IPS-18c (cell line): ENCODE data around the gene POLD4.

Experiments used
- H3K4me3 ChIP-seq: 2 replicates; pipeline ENCODE4 v1.7.0; 2013; ENCODE audit warnings: low read depth, mild to moderate bottlenecking, low read length, moderate library complexity; ENCODE audit not compliant: insufficient read depth
- H3K9me3 ChIP-seq: one replicate; pipeline ENCODE4 v1.6.1; 2013; ENCODE audit warnings: mild to moderate bottlenecking, low read length, moderate library complexity; ENCODE audit not compliant: control insufficient read depth, insufficient read depth

Gene POLD4

DNA sequence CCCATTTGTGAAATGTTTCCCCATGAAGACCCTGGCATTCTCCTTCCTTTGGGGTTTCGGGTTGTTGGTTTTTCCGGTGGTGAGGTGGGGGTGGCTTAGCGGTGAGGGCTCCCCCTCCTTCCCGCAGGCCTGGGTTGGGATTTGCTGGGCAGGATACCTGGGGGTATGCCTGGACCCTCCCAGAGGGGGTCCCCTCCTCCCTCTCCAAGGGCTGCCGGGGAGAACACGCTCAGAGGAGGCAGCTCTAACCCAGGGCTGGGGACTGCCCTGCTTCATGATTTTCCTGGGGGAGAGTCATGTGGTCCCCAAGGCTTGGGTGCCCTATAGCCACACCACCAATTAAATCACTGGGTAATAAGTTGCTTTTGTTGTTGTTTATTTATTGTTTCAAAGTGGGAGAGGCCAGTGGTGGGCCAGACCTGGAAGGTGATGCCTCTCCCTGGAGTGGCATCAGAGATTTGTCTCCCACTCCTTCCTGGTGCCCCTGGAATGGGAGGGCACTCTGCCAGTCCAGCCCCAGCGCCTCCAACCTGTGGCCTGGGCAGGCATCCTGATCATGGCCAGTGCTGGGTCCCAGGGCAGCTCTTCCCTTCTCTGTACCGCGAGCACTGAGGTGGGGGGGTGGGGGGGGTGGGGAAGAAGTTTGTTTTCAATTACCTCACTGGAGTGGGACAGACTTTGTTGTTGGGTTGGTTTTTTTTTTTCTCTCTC is 21.4 kb upstream of the POLD4 start:
- Histone ChIP-seq H3K4me3 (peak overlapping the region; percentile 73), H3K9me3 (no peaks in the 10 kb centered on the region)

DNA sequence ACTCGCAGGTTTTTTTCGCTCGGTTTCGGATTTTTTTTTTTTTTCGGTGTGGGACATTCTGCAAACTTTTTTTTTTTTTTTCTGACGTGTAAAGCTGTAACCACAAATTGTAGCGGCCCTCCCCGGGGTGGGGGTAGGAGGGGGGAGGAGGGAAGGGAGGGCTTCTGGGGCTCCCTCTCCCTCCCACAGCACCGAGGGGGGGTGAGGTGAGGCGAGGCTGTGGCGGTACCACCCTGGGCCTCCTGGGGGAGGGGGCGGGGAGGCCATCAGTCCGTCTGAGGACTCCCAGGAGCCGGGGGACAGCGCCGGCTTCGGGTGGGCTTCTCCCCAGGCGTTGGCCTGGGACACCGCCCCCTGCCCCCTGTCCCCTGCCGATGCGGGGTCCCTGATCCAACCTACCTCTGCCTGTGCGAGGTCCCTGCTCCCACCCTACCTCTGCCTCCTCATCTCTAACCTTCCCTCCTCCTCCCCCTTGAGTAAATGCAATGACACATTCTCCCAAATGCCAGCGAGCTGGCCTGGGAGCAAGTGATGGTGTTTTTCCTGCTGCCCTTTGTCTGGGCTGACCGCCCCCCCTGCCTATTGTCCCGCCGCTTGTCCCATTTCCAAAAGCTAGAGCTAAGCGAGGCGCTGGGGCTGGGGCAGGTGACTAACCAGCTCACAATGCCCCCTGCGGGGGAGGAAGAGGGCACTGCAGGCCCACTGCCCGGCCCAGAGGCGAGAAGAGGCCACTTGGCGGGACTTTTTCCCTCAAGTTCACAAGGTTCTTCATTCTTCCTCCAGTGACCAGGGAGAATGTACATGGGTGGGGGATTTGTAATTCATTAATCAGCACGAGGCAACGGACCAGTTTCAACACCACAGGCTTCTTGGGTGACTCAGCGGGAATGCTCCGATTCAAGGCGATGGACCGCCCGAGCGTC is 20.6 kb upstream of the POLD4 start:
- H3K4me3 ChIP-seq = peak overlapping the region; percentile 73
- no peaks in the 10 kb centered on the region for H3K9me3 ChIP-seq

DNA sequence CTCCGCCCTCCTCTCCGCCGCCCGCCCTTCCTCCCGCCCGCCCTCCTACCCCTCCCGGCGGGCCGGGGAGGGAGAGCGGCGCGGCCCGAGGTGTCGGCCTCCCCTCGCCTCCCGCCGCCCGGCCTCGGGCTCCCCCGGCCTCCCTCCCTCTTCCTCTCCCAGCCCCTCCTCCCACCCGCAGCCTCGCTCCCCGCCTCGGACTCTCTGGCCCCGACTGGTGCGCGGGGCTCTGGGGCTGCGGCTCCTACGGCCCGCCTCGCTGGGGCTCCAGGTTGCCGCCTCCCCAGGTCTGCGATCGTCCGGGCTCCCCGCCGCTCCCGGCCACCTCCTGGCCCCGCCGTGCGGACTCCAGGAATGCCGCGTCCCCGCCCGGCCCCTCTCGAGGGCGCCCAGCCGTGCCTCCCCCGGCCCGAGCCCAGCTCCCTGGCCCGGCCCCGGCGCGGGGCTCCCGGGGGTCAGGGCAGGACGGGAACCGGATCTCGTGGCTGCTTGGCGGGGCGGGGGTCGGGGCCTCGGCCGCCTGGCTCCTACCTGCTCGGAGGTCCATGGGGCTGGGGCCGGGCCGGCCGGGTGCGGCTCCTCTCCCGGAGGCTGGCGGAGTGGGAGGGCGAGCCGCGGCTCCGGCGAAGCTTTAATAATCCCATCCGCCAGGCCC is 19.8 kb upstream of the POLD4 start, which contains the start of gene CLCF1:
Gene CLCF1, minus strand, starts transcription at position 606 of the 655 bp plus-strand sequence. Its CDS starts 59 bp downstream, at position 547.
- Histone ChIP-seq H3K9me3 (no peaks in the 10 kb centered on the region), H3K4me3 (peak within 1 kb of the TSS; percentile 73)

GRCh38 chr11:67372321-67372992 is 19.1 kb upstream of the POLD4 start:
- Histone ChIP-seq H3K4me3 (peak overlapping the region; percentile 73), H3K9me3 (no peaks in the 10 kb centered on the region)

DNA sequence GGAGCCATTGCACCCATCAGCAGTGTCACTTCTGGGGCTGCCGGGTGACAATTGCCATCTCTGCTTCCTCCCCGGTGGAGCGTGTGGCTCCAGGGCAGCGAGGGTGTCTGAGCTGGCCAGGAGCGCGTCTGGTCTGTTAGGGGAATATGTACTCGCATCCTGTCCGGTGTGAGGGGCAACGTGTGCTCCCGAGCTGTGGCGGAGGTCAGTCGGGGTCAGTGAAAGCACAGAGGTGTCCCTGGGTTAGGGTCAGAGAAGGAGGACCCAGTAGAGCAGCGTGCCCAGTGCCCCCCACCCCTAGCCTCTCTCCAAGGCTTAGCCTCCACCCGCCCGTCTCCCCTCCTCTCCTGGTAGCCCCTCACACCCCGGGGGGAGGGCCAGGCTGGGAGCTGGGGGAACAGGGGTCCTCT is 18.6 kb upstream of the POLD4 start:
- Histone ChIP-seq H3K4me3 (peak overlapping the region; percentile 49), H3K9me3 (no peaks in the 10 kb centered on the region)

- Histone ChIP-seq H3K9me3 (no peaks in the 10 kb centered on the region), H3K4me3 (peak overlapping the region; percentile 49; the same call in 1 of the 2 replicates)
These were observed 18.0 kb upstream of the POLD4 start for GRCh38 chr11:67371189-67371910.

DNA sequence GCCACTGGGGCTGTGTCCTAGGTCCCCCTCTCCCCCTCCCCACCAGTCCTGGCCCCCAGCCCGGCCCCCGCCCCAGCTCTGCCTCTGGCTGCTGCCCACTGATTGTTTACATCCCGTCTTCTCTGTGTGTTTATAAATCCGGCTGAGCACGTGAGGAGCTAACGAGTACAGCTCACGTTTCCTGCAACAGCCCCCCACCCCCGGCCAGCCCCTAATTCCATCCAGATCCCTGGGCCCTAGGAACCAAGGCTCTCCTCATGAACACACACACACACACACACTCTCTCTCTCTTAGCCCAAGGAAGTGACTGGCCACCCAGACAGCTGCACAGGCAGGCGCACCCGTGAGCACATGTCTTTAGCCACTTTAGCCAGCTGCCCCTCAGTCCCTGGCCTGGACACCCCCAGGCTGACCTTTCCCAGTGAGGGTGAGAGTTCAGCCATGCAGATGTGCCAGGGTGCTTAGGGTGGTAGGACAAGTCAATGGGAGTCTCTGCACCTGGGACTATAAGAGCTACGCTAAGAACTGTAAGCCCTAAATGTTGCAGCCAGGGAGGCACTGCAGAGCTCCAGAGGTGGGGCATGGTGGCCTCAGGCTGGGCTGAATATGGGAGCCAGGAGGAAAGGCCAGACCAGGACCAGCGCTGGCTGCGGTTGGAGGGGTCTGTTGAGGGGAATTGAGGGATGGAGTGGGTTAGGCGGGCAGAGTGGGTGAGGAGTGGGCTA is 17.2 kb upstream of the POLD4 start:
- no peak overlapping the region; the same call in 1 of the 2 replicates for H3K4me3 ChIP-seq
- no peaks in the 10 kb centered on the region for H3K9me3 ChIP-seq

GRCh38 chr11:67369801-67370284 is 16.5 kb upstream of the POLD4 start:
- Histone ChIP-seq H3K9me3 (no peaks in the 10 kb centered on the region), H3K4me3 (no peak overlapping the region)

DNA sequence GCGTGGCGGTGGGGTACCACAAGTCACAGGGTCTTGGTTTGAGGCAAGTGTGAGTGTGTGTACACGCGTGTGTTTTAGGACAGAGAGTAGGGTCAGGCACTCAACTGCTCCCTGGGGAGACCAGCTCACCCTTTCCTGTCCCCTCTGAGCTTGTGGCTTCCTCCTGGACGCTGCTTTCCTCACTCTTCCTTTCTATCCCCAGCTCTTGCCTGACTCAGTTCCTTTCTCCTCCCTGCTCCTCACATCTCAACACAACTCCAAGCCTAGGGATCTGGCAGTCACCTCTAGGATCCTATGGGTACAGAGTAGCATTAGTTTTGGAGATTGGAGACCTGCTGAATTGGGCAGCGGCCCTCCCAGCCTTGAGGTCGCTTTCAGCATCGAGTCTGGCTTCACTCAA is 15.9 kb upstream of the POLD4 start:
- Histone ChIP-seq H3K9me3 (no peaks in the 10 kb centered on the region), H3K4me3 (no peak overlapping the region)

DNA sequence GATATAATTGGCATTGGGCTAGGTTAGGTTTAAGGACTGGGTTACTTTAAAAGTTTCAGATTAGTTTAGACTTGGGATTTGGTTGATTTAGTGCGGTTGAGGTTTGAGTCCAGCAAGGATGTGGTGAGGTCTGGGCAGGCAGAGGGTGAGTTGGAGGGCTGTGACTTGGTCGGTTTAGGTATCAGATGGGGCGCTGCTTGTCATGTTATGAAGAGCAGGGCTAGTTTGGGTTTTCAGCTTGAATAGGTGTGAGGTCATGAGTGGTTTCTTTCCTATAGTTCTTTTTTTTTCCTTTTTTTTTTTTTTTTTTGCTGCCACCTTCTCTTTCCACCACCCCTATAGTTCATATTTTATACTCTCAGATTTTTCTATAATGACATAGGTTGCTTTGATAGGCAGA is 15.3 kb upstream of the POLD4 start:
- no peaks in the 10 kb centered on the region for H3K9me3 ChIP-seq
- no peak overlapping the region for H3K4me3 ChIP-seq

DNA sequence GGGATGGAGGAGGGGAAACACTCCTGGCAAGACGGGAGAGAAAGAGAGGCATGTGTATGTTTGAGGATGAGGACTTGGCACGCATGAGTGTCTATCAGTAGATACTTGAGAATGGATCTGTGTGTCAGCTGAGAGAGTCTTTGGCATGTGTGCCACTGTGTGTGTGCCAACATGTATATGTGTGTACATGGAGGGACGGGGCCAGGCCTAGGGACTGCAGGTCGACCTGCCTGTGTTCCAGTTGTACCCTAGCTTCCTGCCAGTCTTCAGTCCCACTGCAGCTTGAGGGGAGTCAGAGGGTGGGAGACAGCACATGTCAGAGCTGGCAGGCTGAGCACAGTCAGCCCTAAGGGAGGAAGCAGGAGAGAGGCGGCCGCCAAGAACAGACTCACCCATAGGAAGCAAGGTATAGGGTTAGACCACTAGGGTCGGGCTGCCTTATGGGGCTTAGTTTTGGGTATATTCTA is 14.4 kb upstream of the POLD4 start:
- Histone ChIP-seq H3K9me3 (no peaks in the 10 kb centered on the region), H3K4me3 (no peak overlapping the region)

GRCh38 chr11:67366961-67367760 is 13.8 kb upstream of the POLD4 start:
- H3K9me3 ChIP-seq = no peaks in the 10 kb centered on the region

GRCh38 chr11:67366546-67366945 is 13.2 kb upstream of the POLD4 start:
- Histone ChIP-seq H3K4me3 (no peak overlapping the region), H3K9me3 (no peaks in the 10 kb centered on the region)

More at GRCh38 chr11:67366961-67367760, 13.8 kb upstream of the POLD4 start:
- no peak overlapping the region for H3K4me3 ChIP-seq

- no peak overlapping the region for H3K4me3 ChIP-seq
- no peaks in the 10 kb centered on the region for H3K9me3 ChIP-seq
These were observed 12.5 kb upstream of the POLD4 start for GRCh38 chr11:67365736-67366444.
